Measurements from ENCODE around the gene NRAS.
A peak's percentile ranks its signal among the peaks of the same experiment; 100 is the strongest.

Gene NRAS

GRCh38 chr1:114690148-114690547, 26.4 kb downstream of the NRAS start:
- Histone ChIP-seq H3K27ac (ENCODE audit: extremely low read depth, low read depth, low read length) (no peak overlapping the region), H3K9me3 (ENCODE audit: control insufficient read depth, insufficient read depth, low read depth, low read length) (no peaks in the 10 kb centered on the region), H3K36me3 (ENCODE audit: control insufficient read depth in 2 of 2, insufficient read depth in 1 of 2, low read length in 2 of 2) (no peaks in the 10 kb centered on the region), H3K4me1 (ENCODE audit: control insufficient read depth, insufficient read depth, low read length) (no peaks in the 10 kb centered on the region), H3K4me3 (ENCODE audit: low read depth, low read length) (no peak overlapping the region)
- CTCF ChIA-PET, result interaction anchor here (1.5 kb wide), 1 partner anchor 343 kb away, joined by 3 read pairs; no protein-coding TSS in a partner anchor
- TF ChIP-seq, protein P1, sequence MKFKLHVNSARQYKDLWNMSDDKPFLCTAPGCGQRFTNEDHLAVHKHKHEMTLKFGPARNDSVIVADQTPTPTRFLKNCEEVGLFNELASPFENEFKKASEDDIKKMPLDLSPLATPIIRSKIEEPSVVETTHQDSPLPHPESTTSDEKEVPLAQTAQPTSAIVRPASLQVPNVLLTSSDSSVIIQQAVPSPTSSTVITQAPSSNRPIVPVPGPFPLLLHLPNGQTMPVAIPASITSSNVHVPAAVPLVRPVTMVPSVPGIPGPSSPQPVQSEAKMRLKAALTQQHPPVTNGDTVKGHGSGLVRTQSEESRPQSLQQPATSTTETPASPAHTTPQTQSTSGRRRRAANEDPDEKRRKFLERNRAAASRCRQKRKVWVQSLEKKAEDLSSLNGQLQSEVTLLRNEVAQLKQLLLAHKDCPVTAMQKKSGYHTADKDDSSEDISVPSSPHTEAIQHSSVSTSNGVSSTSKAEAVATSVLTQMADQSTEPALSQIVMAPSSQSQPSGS (tag by site-specific recombination; IDR thresholded peaks at IDR 0.05; ENCODE audit: low read depth), result peak; percentile 18; the same call in 1 of the 2 replicates
- no peak for TF ChIP-seq ZNF792 (tag by site-specific recombination; IDR thresholded peaks at IDR 0.05)
- POLR2A ChIA-PET, result interaction anchor here (1.1 kb wide), 1 partner anchor 25 kb away, joined by 3 read pairs; no protein-coding TSS in a partner anchor

- no peak overlapping the region for H3K27ac ChIP-seq (ENCODE audit: extremely low read depth, low read depth, low read length)
- CTCF ChIA-PET, result no interaction called here
- TF ChIP-seq, protein P2, sequence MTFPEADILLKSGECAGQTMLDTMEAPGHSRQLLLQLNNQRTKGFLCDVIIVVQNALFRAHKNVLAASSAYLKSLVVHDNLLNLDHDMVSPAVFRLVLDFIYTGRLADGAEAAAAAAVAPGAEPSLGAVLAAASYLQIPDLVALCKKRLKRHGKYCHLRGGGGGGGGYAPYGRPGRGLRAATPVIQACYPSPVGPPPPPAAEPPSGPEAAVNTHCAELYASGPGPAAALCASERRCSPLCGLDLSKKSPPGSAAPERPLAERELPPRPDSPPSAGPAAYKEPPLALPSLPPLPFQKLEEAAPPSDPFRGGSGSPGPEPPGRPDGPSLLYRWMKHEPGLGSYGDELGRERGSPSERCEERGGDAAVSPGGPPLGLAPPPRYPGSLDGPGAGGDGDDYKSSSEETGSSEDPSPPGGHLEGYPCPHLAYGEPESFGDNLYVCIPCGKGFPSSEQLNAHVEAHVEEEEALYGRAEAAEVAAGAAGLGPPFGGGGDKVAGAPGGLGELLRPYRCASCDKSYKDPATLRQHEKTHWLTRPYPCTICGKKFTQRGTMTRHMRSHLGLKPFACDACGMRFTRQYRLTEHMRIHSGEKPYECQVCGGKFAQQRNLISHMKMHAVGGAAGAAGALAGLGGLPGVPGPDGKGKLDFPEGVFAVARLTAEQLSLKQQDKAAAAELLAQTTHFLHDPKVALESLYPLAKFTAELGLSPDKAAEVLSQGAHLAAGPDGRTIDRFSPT (tag by site-specific recombination; IDR thresholded peaks at IDR 0.05), result no peak
- TF ChIP-seq MEIS1 (CRISPR knock-in tag; IDR thresholded peaks at IDR 0.05; ENCODE audit: borderline replicate concordance) (no peak), KLF9 (tag by site-specific recombination; IDR thresholded peaks at IDR 0.05; ENCODE audit: low read depth) (no peak), ZNF211 (tag by site-specific recombination; IDR thresholded peaks at IDR 0.05; ENCODE audit: low read depth) (no peak), ZNF274 (IDR thresholded peaks at IDR 0.05; ENCODE audit: low read length) (no peak), ZNF274 (tag by site-specific recombination; IDR thresholded peaks at IDR 0.05; ENCODE audit: borderline replicate concordance) (no peak), SCRT1 (tag by site-specific recombination; IDR thresholded peaks at IDR 0.05; ENCODE audit: borderline replicate concordance) (no peak), HOXD13 (CRISPR knock-in tag; IDR thresholded peaks at IDR 0.05; ENCODE audit: borderline replicate concordance) (no peak), ZNF184 (tag by site-specific recombination; IDR thresholded peaks at IDR 0.05) (no peak), ZNF701 (tag by site-specific recombination; IDR thresholded peaks at IDR 0.05) (no peak), ZNF560 (tag by site-specific recombination; IDR thresholded peaks at IDR 0.05; ENCODE audit: borderline replicate concordance) (no peak), ZSCAN16 (tag by site-specific recombination; IDR thresholded peaks at IDR 0.05) (no peak), ZNF707 (tag by site-specific recombination; IDR thresholded peaks at IDR 0.05) (no peak), TRIM28 (IDR thresholded peaks at IDR 0.05; ENCODE audit: borderline replicate concordance, low read length) (no peak), ZNF747 (tag by site-specific recombination; IDR thresholded peaks at IDR 0.05) (no peak)
- TF ChIP-seq, protein P3, sequence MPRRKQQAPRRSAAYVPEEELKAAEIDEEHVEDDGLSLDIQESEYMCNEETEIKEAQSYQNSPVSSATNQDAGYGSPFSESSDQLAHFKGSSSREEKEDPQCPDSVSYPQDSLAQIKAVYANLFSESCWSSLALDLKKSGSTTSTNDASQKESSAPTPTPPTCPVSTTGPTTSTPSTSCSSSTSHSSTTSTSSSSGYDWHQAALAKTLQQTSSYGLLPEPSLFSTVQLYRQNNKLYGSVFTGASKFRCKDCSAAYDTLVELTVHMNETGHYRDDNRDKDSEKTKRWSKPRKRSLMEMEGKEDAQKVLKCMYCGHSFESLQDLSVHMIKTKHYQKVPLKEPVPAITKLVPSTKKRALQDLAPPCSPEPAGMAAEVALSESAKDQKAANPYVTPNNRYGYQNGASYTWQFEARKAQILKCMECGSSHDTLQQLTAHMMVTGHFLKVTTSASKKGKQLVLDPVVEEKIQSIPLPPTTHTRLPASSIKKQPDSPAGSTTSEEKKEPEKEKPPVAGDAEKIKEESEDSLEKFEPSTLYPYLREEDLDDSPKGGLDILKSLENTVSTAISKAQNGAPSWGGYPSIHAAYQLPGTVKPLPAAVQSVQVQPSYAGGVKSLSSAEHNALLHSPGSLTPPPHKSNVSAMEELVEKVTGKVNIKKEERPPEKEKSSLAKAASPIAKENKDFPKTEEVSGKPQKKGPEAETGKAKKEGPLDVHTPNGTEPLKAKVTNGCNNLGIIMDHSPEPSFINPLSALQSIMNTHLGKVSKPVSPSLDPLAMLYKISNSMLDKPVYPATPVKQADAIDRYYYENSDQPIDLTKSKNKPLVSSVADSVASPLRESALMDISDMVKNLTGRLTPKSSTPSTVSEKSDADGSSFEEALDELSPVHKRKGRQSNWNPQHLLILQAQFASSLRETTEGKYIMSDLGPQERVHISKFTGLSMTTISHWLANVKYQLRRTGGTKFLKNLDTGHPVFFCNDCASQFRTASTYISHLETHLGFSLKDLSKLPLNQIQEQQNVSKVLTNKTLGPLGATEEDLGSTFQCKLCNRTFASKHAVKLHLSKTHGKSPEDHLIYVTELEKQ (tag by site-specific recombination; IDR thresholded peaks at IDR 0.05; ENCODE audit: borderline replicate concordance), result no peak
- TF ChIP-seq, protein P4, sequence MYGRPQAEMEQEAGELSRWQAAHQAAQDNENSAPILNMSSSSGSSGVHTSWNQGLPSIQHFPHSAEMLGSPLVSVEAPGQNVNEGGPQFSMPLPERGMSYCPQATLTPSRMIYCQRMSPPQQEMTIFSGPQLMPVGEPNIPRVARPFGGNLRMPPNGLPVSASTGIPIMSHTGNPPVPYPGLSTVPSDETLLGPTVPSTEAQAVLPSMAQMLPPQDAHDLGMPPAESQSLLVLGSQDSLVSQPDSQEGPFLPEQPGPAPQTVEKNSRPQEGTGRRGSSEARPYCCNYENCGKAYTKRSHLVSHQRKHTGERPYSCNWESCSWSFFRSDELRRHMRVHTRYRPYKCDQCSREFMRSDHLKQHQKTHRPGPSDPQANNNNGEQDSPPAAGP (tag by site-specific recombination; IDR thresholded peaks at IDR 0.05), result no peak
- TF ChIP-seq, protein P5, sequence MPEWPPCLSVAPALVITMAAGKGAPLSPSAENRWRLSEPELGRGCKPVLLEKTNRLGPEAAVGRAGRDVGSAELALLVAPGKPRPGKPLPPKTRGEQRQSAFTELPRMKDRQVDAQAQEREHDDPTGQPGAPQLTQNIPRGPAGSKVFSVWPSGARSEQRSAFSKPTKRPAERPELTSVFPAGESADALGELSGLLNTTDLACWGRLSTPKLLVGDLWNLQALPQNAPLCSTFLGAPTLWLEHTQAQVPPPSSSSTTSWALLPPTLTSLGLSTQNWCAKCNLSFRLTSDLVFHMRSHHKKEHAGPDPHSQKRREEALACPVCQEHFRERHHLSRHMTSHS (tag by site-specific recombination; IDR thresholded peaks at IDR 0.05), result no peak
- no peaks in the 10 kb centered on the region for H3K4me1 ChIP-seq (ENCODE audit: control insufficient read depth, insufficient read depth, low read length)
- no peaks in the 10 kb centered on the region for H3K36me3 ChIP-seq (ENCODE audit: control insufficient read depth in 2 of 2, insufficient read depth in 1 of 2, low read length in 2 of 2)
- H3K9me3 ChIP-seq (ENCODE audit: control insufficient read depth, insufficient read depth, low read depth, low read length), result no peaks in the 10 kb centered on the region
- no peak overlapping the region for H3K4me3 ChIP-seq (ENCODE audit: low read depth, low read length)
- POLR2A ChIA-PET, result no interaction called here
Measured at GRCh38 chr1:114688526-114688925, 28.0 kb downstream of the NRAS start.
